K562 (cell line): Measurements from ENCODE around the gene PTTG1IP. TPM values are rescaled to one million over a fixed set of nuclear protein-coding genes. Genes with fewer than 3 reads are reported as not detected.

ENCODE experiments used
- ATAC-seq: fragments of 200-7000 bp; cut with Tn5 transposase; 3 replicates; pipeline ENCODE4 v1.9.1; 2020; ENCODE audit warnings: moderate library complexity
- BruUV-seq: library from RNA; stranded (reverse); fragments of 400-500 nt; replicated peaks from 2 replicates; lab custom pipeline; 2021; lab: Mats Ljungman, UMichigan
- CTCF ChIA-PET: fragments of 300-600 bp; formaldehyde crosslinking; extraction: SDS; loops from one replicate; lab custom pipeline; 2021; ENCODE audit warnings: low intra/inter-chr PET ratio; lab: Yijun Ruan, JAX
- POLR2A ChIA-PET: fragments of 300-600, 350-650 bp; sonication (Branson Sonifier 250); formaldehyde crosslinking; extraction: SDS; loops from one replicate; lab custom pipeline; 2021; ENCODE audit warnings: antibody characterized with exemption, inconsistent platforms; lab: Yijun Ruan, JAX
- DNase-seq, 4 experiments: peaks; one replicate each; pipeline versions ENCODE4 v3.0.0 to v3.0.0-alpha.2; 2011 to 2018; ENCODE audit warnings: low spot score in 3 of 4, mixed read lengths in 3 of 4; ENCODE audit errors: extremely low read depth in 1 of 4
- FAIRE-seq: peaks from 2 replicates; lab custom pipeline; 2011; peaks lifted over from hg19 to GRCh38; lab: Jason Lieb, UNC
- H2AFZ ChIP-seq: 2 replicates; pipeline ENCODE4 v1.6.0; 2011; ENCODE audit warnings: low read depth, low read length, control low read depth, inconsistent platforms
- H3K27ac ChIP-seq: fragments of 200-600 bp; 3 replicates; pipeline ENCODE4 v1.8.0; 2011; ENCODE audit warnings: low read depth, mild to moderate bottlenecking, control low read depth, inconsistent platforms, low read length, moderate library complexity, mixed read lengths; ENCODE audit errors: extremely low read depth
- H3K27me3 ChIP-seq, 2 experiments: fragments of 300-600 bp in 1 of 2; 2 replicates in 1 of 2; 3 replicates in 1 of 2; pipeline versions ENCODE4 v1.6.0 to v1.8.0; 2011; ENCODE audit warnings: inconsistent platforms in 2 of 2, low read length in 2 of 2, mild to moderate bottlenecking in 1 of 2, mixed read lengths in 1 of 2, moderate library complexity in 1 of 2; ENCODE audit not compliant: control insufficient read depth in 2 of 2, insufficient read depth in 2 of 2
- H3K36me3 ChIP-seq: fragments of 300-600 bp; 3 replicates; pipeline ENCODE4 v1.8.0; 2011; ENCODE audit warnings: mild to moderate bottlenecking, low read length, inconsistent platforms; ENCODE audit not compliant: control insufficient read depth, insufficient read depth
- H3K4me1 ChIP-seq, 2 experiments: fragments of 200-600 bp in 1 of 2; replicated peaks in 1 of 2; 2 replicates in 1 of 2; 3 replicates in 1 of 2; pipeline versions ENCODE4 v1.5.1 to v1.8.0; 2011; ENCODE audit warnings: inconsistent platforms in 2 of 2, low read length in 2 of 2, mild to moderate bottlenecking in 1 of 2, mixed read lengths in 1 of 2, moderate library complexity in 1 of 2; ENCODE audit not compliant: control insufficient read depth in 2 of 2, insufficient read depth in 2 of 2
- H3K4me2 ChIP-seq: 2 replicates; pipeline ENCODE4 v1.6.1; 2011; ENCODE audit warnings: low read length, control low read depth, inconsistent platforms, mixed read lengths; ENCODE audit not compliant: insufficient read depth
- H3K4me3 ChIP-seq: fragments of 200-600 bp; sonication (generic), shearing (Covaris generic); 2 replicates; pipeline ENCODE4 v1.5.1; 2016; ENCODE audit warnings: control low read depth, inconsistent platforms
- H3K79me2 ChIP-seq: fragments of 200-600 bp; 3 replicates; pipeline ENCODE4 v1.8.0; 2011; ENCODE audit warnings: low read length, inconsistent platforms; ENCODE audit not compliant: control insufficient read depth, insufficient read depth
- H3K9ac ChIP-seq, 2 experiments: 2 replicates each; pipeline versions ENCODE4 v1.6.0 to v1.6.1; 2011; ENCODE audit warnings: low read depth in 2 of 2, low read length in 2 of 2, control low read depth in 1 of 2, inconsistent platforms in 1 of 2, mild to moderate bottlenecking in 1 of 2, mixed read lengths in 1 of 2; ENCODE audit not compliant: insufficient read depth in 1 of 2
- H3K9me1 ChIP-seq: one replicate; pipeline ENCODE4 v1.6.0; 2011; ENCODE audit warnings: inconsistent platforms, mild to moderate bottlenecking, low read length, moderate library complexity; ENCODE audit not compliant: control insufficient read depth, insufficient read depth
- H3K9me3 ChIP-seq: replicated peaks from 2 replicates; pipeline ENCODE4 v1.5.1; 2011; ENCODE audit warnings: low read depth, low read length, inconsistent platforms; ENCODE audit not compliant: control insufficient read depth, insufficient read depth
- H4K20me1 ChIP-seq: replicated peaks from 2 replicates; pipeline ENCODE4 v1.6.1; 2011; ENCODE audit warnings: low read length, inconsistent platforms, mixed read lengths; ENCODE audit not compliant: control insufficient read depth, insufficient read depth
- ATF3 ChIP-seq, 2 experiments: fragments of 450-650 bp in 1 of 2; sonication (generic) in 1 of 2; formaldehyde crosslinking in 1 of 2; IDR thresholded peaks in 1 of 2; conservative IDR thresholded peaks in 1 of 2; 2 replicates each; pipeline versions ENCODE4 v1.6.1 to v1.8.1; 2016 to 2023; ENCODE audit warnings: mild to moderate bottlenecking in 2 of 2, moderate library complexity in 2 of 2, inconsistent platforms in 1 of 2, missing genetic modification reagents in 1 of 2
- CCNT2 ChIP-seq: IDR thresholded peaks from 2 replicates; pipeline ENCODE4 v1.6.1; 2011; ENCODE audit warnings: borderline replicate concordance, low read depth, mild to moderate bottlenecking, moderate library complexity, mixed read lengths, low read length; ENCODE audit not compliant: insufficient read length; ENCODE audit errors: extremely low read depth
- CTCF ChIP-seq, 3 experiments: IDR thresholded peaks in 2 of 3; conservative IDR thresholded peaks in 1 of 3; 2 replicates each; pipeline ENCODE4 v1.5.1; 2011 to 2012; ENCODE audit warnings: low read length in 3 of 3, mild to moderate bottlenecking in 3 of 3, control low read depth in 2 of 3, improper control_type of control experiment in 1 of 3, inconsistent platforms in 1 of 3, low read depth in 1 of 3, mixed read lengths in 1 of 3, moderate library complexity in 1 of 3; ENCODE audit not compliant: insufficient read depth in 2 of 3
- ELF2 ChIP-seq: fragments of 250-450 bp; sonication (Bioruptor Pico); IDR thresholded peaks from 2 replicates; pipeline ENCODE4 v1.5.0; 2021; ENCODE audit warnings: mild to moderate bottlenecking
- FIP1L1 ChIP-seq: fragments of 200-400 bp; formaldehyde crosslinking; IDR thresholded peaks from 2 replicates; pipeline ENCODE4 v1.6.1; 2018; ENCODE audit warnings: mild to moderate bottlenecking, low read depth, low read length; ENCODE audit not compliant: poor library complexity, severe bottlenecking
- FOXJ2 ChIP-seq: fragments of 200-800 bp; sonication (Bioruptor generic); IDR thresholded peaks from 2 replicates; pipeline ENCODE4 v1.6.1; 2016; ENCODE audit warnings: missing genetic modification characterization, missing compliant biosample characterization
- GATAD2B ChIP-seq: fragments of 450-650 bp; IDR thresholded peaks from 2 replicates; pipeline ENCODE4 v1.6.1; 2017; ENCODE audit warnings: mild to moderate bottlenecking, borderline replicate concordance
- HOXB6 ChIP-seq: fragments of 250-450 bp; sonication (Bioruptor Pico); IDR thresholded peaks from 2 replicates; pipeline ENCODE4 v1.5.1; 2022; ENCODE audit warnings: mild to moderate bottlenecking, borderline replicate concordance
- IRF2 ChIP-seq: sonication (generic); formaldehyde crosslinking; IDR thresholded peaks from 2 replicates; pipeline ENCODE4 v1.8.1; 2022; ENCODE audit warnings: mild to moderate bottlenecking, missing genetic modification reagents
- POLR3G ChIP-seq: IDR thresholded peaks from 2 replicates; pipeline ENCODE4 v1.6.1; 2011; ENCODE audit not compliant: insufficient read length, insufficient replicate concordance; ENCODE audit errors: extremely low read depth
- PURB ChIP-seq: sonication (generic); formaldehyde crosslinking; IDR thresholded peaks from 2 replicates; pipeline ENCODE4 v1.9.0; 2021; ENCODE audit warnings: low read depth, mild to moderate bottlenecking, missing genetic modification reagents
- RB1 ChIP-seq: fragments of 450-650 bp; IDR thresholded peaks from 2 replicates; pipeline ENCODE4 v1.6.1; 2017; ENCODE audit warnings: low read depth, mild to moderate bottlenecking
- SMAD3 ChIP-seq: fragments of 450-650 bp; formaldehyde crosslinking; conservative IDR thresholded peaks from 2 replicates; pipeline ENCODE4 v1.4.0; 2020; ENCODE audit warnings: mild to moderate bottlenecking
- SPI1 ChIP-seq: IDR thresholded peaks from 2 replicates; pipeline ENCODE4 v1.6.1; 2011; ENCODE audit warnings: low read depth, low read length, control low read depth, borderline replicate concordance
- SRSF7 ChIP-seq: fragments of 200-400 bp; formaldehyde crosslinking; optimal IDR thresholded peaks from 2 replicates; pipeline ENCODE3; 2017; ENCODE audit warnings: mild to moderate bottlenecking, low read depth, low read length
- ZBTB7A ChIP-seq: IDR thresholded peaks from 2 replicates; pipeline ENCODE4 v1.6.1; 2011; ENCODE audit warnings: low read depth, mild to moderate bottlenecking, low read length, moderate library complexity, borderline replicate concordance; ENCODE audit not compliant: control insufficient read depth
- ZBTB8A ChIP-seq: fragments of 450-650 bp; IDR thresholded peaks from 2 replicates; pipeline ENCODE4 v1.6.1; 2018; ENCODE audit warnings: mild to moderate bottlenecking, moderate library complexity; ENCODE audit not compliant: partially characterized antibody
- ZNF316 ChIP-seq: fragments of 450-650 bp; IDR thresholded peaks from 2 replicates; pipeline ENCODE4 v1.6.1; 2016
- ZNF77 ChIP-seq: fragments of 250-450 bp; sonication (Bioruptor Pico); IDR thresholded peaks from 2 replicates; pipeline ENCODE4 v1.5.0; 2020
- WGBS: fragments of 100-300 bp; shearing (Covaris generic); methylation state at CpG from one replicate; pipeline ENCODE4 v1.1.6; 2016; ENCODE audit warnings: low coverage, mixed read lengths; ENCODE audit not compliant: insufficient coverage; ENCODE audit errors: missing lambda C conversion rate; 5-methylcytosine and 5-hydroxymethylcytosine counted together
- in situ Hi-C: fragments of 300-500 bp; cut with MboI; formaldehyde crosslinking; loops from 4 replicates; pipeline ENCODE4 v1.15.0; 2018; ENCODE audit warnings: inconsistent platforms, mixed read lengths
- intact Hi-C: fragments of 100-400 bp; cut with micrococcal nuclease; formaldehyde crosslinking; loops from 2 replicates; pipeline ENCODE4 v1.14.2; 2022
- polyA plus RNA-seq, 8 experiments: library from polyadenylated mRNA; depleted of rRNA in 4 of 8; stranded (reverse) in 5 of 8; unstranded in 3 of 8; fragments of >200 nt; fragmentation: Nextera tagmentation in 2 of 8; fragmentation: Illumina TruSeq in 1 of 8; extraction: Ambion mirVana in 2 of 8; extraction: Trizol in 1 of 8; gene quantifications; 2 replicates each; pipeline versions ENCODE4 v1.2.1 to v1.2.3, GENCODE V29; 2011 to 2014; ENCODE audit warnings: inconsistent platforms in 1 of 8, missing spikeins in 1 of 8
- total RNA-seq, 7 experiments: library from RNA; depleted of rRNA in 6 of 7; stranded (reverse); fragments of >200 nt in 6 of 7; fragmentation: Illumina TruSeq in 2 of 7; extraction: Trizol in 2 of 7; gene quantifications; 2 replicates each; pipeline versions ENCODE4 v1.2.1 to v1.2.3, GENCODE V29; 2011 to 2021; ENCODE audit warnings: low replicate concordance in 1 of 7

Gene PTTG1IP
- total and polyA plus RNA-seq, 9 of the 15 experiments (the other 6 are each of a cell fraction or from before 2014, with no cell fraction given) = 5.0 to 99.3 (median 82.4) TPM

GRCh38 chr21:44853601-44854390 lies 19.7 kb downstream of the PTTG1IP start:
- H3K27me3 ChIP-seq = no peaks in the 10 kb centered on the region
- H3K9ac ChIP-seq = peak overlapping the region; percentile 52 to 85
- peak overlapping the region; percentile 60 for H2AFZ ChIP-seq
- no peaks in the 10 kb centered on the region; the same call in 1 of the 2 replicates for H4K20me1 ChIP-seq
- intact Hi-C loops (loop anchor here (1.0 kb wide), 1 partner anchor 20 kb away; the partner anchor contains the start of gene PTTG1IP), in situ Hi-C loops (no loop called here)
- ChIA-PET CTCF (interaction anchor here (0.5 kb wide), 1 partner anchor 701 kb away, joined by 3 read pairs; no protein-coding TSS in a partner anchor), POLR2A (interaction anchor here (0.7 to 1.7 kb wide), 6 partner anchors 8 to 40 kb away, joined by 3 to 9 read pairs (median 5); partner anchors contain the start of gene PTTG1IP)
- no peaks in the 10 kb centered on the region for H3K9me3 ChIP-seq
- ATAC-seq (0 out of 3 replicates have a peak, but pooled peaks have one; percentile 1), DNase-seq (peak in 3 of 4 experiments; percentile 56 to 68 (median 68)), FAIRE-seq (no peak)
- peaks cover 35 to 61% of the 10 kb centered on the region in 2 experiments for H3K4me1 ChIP-seq
- peak overlapping the region; percentile 81 for H3K27ac ChIP-seq
- 64% methylated on average over 34 of the region's 34 CpGs for WGBS
- H3K36me3 ChIP-seq = peaks cover 86% of the 10 kb centered on the region
- peaks cover 22% of the 10 kb centered on the region for H3K79me2 ChIP-seq
- peaks cover 6% of the 10 kb centered on the region for H3K9me1 ChIP-seq
- H3K4me2 ChIP-seq = peak overlapping the region; percentile 86
- no TSS peak for BruUV-seq
- no peak overlapping the region; the same call in 1 of the 2 replicates for H3K4me3 ChIP-seq
- TF ChIP-seq CCNT2 (no peak), CTCF (IDR thresholded peaks at IDR 0.05 in 2 of 3, conservative IDR thresholded peaks at IDR 0.05 in 1 of 3; ENCODE audit: insufficient read depth in 2 of 3, low read depth in 1 of 3, low read length in 3 of 3) (no peak), SMAD3 (0 out of 2 replicates have a peak, but pooled peaks have one; percentile 9), RB1 (peak; percentile 13; the same call in 1 of the 2 replicates), PURB (CRISPR knock-in tag) (no peak), SRSF7 (no peak), ZNF316 (no peak), IRF2 (CRISPR knock-in tag) (0 out of 2 replicates have a peak, but pooled peaks have one; percentile 34), ZBTB8A (no peak), ZBTB7A (no peak), ATF3 (IDR thresholded peaks at IDR 0.05) (no peak), ATF3 (CRISPR knock-in tag; conservative IDR thresholded peaks at IDR 0.05) (no peak), SPI1 (no peak), ZNF77 (CRISPR knock-in tag) (no peak), ELF2 (CRISPR knock-in tag) (no peak), FIP1L1 (peak; percentile 14), FOXJ2 (tag) (0 out of 2 replicates have a peak, but pooled peaks have one; percentile 19), GATAD2B (no peak), HOXB6 (no peak), POLR3G (no peak)
